Neuronal stem cell (in vitro differentiated cells): ENCODE data around the gene HOXC9. TPM values are rescaled to one million over a fixed set of nuclear protein-coding genes. Genes with fewer than 3 reads are reported as not detected.

Experiments used
- small RNA-seq: library from polyadenylated mRNA; stranded (forward); fragments of <200 nt; extraction: miRNeasy Mini kit (QIAGEN cat#:217004); gene quantifications from one replicate; pipeline ENCODE3, GENCODE V24; 2013; ENCODE audit not compliant: insufficient read depth

The HOXC9 gene

Small RNA genes lying within 50 kb of the gene (small RNA-seq; reads per million reads assigned to genes)
- not detected for gene AC012531.3
- gene AC012531.4: not detected
- gene HOXC5: not detected
- gene MIR196A2: not detected
- not detected for gene MIR615
- gene RF01905: not detected
- not detected for gene RF01906
